ENCODE results near the gene GTF2IRD1. TPM values are rescaled to one million over a fixed set of nuclear protein-coding genes. Genes with fewer than 3 reads are reported as not detected.
"Not testable (repeated sequence)": the region's sequence is repeated elsewhere in the genome, so short reads cannot be mapped to it uniquely, and the experiment has no call there.

GTF2IRD1 gene
- total RNA-seq, 1 experiment from 2014 or later: 26.6 TPM

DNA sequence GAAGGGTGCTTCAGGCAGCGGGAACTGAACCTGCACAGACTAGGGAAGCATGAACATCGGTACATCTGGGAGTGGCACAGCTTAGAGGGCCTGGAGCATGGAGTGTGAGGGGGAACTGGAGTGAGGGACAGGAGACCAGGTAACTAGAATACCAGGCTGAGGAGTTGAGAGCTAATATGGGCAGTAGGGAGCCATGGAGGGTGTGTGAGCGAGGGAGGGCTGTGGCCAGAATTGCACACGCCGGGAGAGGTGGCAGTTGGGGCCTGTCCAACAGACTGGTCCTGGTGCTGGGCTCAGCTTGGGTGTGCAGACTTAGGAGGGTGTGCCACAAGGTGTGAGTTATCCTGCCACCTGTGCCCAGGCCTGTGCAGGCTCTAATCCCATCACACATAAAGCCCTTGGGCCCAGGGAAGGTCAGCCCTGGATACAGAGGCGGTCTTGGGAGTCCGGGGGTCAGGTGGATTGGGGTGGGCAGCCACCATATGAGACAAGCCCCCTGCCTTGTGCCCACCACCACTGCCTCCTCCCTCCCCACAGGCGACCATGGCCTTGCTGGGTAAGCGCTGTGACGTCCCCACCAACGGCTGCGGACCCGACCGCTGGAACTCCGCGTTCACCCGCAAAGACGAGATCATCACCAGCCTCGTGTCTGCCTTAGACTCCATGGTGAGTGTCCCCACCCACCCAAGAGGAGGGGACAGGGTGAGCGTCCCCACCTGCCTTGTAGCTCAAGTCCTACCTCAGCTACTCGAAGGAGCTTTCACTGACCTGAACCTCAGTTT, 54.0 kb downstream of the GTF2IRD1 start:
- no peak for DNase-seq (ENCODE audit: extremely low read depth, low read depth)

- DNase-seq (ENCODE audit: extremely low read depth, low read depth): not testable (repeated sequence)
Observed at GRCh38 chr7:74509453-74509852, 55.7 kb downstream of the GTF2IRD1 start.

GRCh38 chr7:74511345-74511744, 57.6 kb downstream of the GTF2IRD1 start:
- no peak for DNase-seq (ENCODE audit: extremely low read depth, low read depth)

DNA sequence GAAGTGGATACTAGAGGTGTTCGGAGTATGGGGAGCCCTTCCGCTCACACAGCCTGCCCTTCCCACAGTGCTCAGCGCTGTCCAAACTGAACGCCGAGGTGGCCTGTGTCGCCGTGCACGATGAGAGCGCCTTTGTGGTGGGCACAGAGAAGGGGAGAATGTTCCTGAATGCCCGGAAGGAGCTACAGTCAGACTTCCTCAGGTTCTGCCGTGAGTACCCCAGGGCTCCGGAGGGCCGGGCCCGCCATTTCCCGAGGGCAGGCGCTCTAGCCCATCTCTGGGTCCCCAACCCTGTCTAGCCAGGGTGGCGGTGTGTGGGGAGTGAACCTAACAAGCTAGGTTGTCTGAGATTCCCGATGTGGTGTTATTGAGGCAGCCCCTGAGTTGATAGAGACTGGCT, 59.1 kb downstream of the GTF2IRD1 start:
- no peak for DNase-seq (ENCODE audit: extremely low read depth, low read depth)

DNA sequence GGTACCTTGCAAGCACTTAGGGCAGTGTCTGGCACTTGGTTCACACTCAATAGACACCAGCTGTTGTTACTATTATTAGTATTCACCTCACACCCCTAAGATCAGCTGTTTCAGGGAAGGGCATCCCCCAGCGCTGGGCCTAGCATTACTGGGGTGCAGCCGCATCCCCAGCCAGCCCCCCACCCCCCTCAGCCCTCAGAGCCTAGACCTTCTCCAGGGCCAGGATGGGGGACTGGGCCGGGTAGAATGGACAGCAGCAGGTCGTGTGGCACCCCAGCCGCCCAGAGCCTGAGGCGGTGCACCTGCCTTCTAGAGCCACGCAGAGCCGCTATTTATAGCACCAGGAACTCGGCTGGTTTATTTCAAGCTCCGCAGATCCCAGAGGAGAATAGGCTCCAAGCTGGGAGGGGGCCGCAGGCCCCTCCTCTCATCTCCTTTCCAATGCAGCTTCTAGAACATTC, 60.5 kb downstream of the GTF2IRD1 start:
- no peak for DNase-seq (ENCODE audit: extremely low read depth, low read depth)

DNA sequence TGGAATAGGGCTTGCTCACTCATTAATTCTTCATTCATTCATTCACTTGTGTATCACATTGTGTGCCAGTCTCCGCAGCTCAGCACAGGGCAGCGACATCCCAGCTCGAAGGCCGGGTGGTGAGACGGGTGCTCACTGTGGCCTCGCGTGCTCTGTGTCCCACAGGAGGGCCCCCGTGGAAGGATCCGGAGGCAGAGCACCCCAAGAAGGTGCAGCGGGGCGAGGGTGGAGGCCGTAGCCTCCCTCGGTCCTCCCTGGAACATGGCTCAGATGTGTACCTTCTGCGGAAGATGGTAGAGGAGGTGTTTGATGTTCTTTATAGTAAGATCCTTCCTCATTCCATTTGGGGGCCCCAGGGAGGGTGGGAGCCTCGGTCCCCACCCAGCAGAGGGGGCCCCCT, 61.6 kb downstream of the GTF2IRD1 start:
- DNase-seq (ENCODE audit: extremely low read depth, low read depth): no peak

DNA sequence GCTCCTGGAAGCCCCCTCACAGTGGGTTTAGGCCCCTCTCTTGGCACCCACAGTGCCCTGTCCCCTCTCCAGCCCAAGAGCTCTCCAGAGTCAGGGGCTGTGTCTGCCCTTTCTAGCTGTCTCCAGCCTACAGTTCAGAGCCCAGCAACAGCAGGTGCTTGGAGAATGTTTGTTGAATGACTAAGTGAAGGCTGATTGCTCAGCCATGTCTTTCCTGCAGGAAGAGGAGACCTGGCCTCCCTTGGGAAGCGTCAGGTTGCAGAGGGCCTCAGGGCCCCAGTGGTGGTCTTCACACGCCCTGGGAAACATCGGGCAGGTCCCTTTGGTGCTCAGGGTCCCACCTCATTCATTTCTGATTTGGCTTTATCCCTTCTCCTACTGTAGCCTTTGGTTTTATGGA, 62.5 kb downstream of the GTF2IRD1 start:
- DNase-seq (ENCODE audit: extremely low read depth, low read depth): no peak

GRCh38 chr7:74518041-74518440, 64.3 kb downstream of the GTF2IRD1 start:
- no peak for DNase-seq (ENCODE audit: extremely low read depth, low read depth)

DNA sequence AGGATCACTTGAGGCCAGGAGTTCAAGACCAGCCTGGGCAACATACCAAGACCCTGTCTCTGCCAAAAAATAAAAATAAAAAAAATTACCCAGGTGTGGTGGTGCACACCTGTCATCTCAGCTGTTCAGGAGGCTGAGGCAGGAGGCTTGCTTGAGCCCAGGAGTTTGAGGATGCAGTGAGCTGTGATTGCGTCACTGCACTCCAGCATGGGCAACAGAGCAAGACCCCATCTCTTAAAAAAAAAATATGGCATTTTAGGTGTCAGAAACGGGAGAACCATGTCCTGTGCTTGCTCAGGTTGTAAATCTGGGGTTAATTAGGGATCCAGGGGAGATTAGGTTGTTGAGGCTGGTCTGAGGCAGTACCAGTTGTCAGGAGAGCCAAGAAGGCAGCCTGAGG, 64.9 kb downstream of the GTF2IRD1 start:
- no peak for DNase-seq (ENCODE audit: extremely low read depth, low read depth)

DNA sequence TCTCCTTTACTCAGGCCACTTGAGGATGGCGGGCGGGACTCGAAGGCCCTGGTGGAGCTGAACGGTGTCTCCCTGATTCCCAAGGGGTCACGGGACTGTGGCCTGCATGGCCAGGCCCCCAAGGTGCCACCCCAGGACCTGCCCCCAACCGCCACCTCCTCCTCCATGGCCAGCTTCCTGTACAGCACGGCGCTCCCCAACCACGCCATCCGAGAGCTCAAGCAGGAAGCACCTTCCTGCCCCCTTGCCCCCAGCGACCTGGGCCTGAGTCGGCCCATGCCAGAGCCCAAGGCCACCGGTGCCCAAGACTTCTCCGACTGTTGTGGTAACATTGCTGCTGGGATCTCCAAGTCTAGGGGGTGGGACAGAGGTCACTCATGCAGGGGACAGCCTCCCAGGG, 65.7 kb downstream of the GTF2IRD1 start:
- no peak for DNase-seq (ENCODE audit: extremely low read depth, low read depth)

GRCh38 chr7:74521855-74522254, 68.1 kb downstream of the GTF2IRD1 start:
- DNase-seq (ENCODE audit: extremely low read depth, low read depth): no peak

- DNase-seq (ENCODE audit: extremely low read depth, low read depth): no peak
Observed at GRCh38 chr7:74522281-74522905, 68.7 kb downstream of the GTF2IRD1 start.

DNA sequence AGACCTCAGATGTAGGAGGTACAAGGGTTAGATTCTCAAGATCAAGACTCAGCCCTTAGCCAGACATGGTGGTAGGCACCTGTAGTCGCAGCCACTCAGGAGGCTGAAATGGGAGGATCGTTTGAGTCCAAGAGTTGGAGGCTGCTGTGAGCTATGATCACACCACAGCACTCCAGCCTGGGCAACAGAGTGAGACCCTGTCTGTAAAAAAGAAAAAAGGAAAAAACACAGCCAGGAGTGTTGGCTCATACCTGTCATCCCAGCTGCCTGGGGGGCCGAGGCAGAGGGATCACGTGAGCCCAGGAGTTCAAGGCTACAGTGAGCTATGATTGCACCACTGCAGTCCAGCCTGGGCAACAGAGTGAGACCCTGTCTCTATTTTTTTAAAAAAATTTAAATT, 69.3 kb downstream of the GTF2IRD1 start:
- no peak for DNase-seq (ENCODE audit: extremely low read depth, low read depth)

GRCh38 chr7:74525140-74525539, 71.4 kb downstream of the GTF2IRD1 start:
- no peak for DNase-seq (ENCODE audit: extremely low read depth, low read depth)

DNA sequence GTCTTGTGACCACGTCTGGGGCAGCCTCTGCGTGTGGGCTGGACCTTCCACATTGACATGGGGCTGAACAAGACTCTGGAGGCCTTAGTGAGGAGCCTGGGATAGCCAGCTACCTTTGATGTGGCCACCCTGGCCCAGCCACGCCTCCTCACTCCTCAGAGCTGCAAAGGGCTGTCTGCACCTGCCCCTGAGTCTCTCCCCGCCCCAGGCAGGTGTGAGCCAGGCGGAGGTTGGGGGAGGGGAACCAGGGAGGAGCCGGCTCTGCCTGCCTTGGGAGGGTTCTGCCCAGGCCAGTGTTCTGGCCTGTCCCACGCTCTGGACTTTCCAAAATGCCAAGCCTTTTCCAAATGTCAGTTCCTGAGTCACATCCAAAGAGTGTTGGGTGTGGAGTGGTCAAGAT, 72.2 kb downstream of the GTF2IRD1 start:
- DNase-seq (ENCODE audit: extremely low read depth, low read depth): no peak

DNA sequence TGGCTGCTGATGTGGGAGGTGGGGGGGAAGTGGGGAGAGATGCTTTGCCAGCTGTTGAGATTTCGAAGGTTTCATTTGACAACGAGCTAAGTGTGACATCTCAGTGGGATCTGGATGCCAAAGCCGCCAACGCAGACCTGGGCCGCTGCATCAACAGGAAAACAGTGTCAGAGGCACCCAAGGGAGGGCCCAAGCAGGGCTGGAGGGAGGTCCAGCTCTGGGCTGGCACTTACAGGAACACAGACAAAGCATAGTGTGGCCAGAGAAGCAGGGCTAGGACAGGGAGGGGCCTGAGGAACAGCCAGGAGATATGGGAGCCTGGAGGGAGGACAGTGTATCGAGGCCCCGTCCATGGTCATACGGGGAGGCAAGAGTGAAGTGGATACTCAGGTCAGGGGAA, 73.1 kb downstream of the GTF2IRD1 start:
- DNase-seq (ENCODE audit: extremely low read depth, low read depth): no peak

DNA sequence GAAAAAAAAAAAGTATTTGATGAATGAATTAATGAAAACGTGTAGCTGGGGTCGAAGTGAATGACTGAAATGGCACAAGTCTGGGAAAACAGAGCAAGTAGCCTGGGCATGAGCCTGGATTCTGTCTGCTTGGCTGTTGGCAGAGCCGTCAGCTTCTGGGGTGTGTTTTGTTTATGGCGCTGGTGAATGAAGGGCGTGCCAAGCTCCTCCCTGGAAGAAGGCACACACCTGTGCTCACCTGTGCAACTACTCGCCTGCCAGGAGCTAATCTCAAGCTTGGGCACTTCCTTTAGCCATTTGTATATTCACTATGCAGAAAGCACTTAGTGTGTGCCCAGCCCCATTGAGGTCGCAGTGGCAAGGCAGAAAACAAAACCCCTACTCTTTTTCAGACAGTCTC, 74.1 kb downstream of the GTF2IRD1 start:
- DNase-seq (ENCODE audit: extremely low read depth, low read depth): no peak

- not testable (repeated sequence) for DNase-seq (ENCODE audit: extremely low read depth, low read depth)
Observed at GRCh38 chr7:74528773-74529172, 75.1 kb downstream of the GTF2IRD1 start.

DNA sequence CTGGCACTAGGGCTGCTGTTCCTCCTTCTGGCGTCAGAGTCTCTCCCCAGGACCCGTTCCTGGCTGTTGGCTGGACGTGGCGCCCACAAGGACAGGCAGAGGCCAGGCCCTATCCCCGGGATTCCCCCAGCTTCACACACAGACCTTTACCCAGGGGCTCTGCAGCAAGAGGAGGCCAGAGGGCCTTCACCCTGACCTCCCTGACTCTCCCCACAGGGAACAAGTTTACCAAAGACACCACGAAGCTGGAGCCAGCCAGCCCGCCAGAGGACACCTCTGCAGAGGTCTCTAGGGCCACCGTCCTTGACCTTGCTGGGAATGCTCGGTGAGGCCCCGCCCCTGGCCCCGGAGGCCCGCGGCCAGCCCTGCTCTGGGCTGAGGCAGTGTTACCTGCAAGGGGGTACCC, 82.2 kb downstream of the GTF2IRD1 start:
- DNase-seq (ENCODE audit: extremely low read depth, low read depth): no peak

- not testable (repeated sequence) for DNase-seq (ENCODE audit: extremely low read depth, low read depth)
Observed at GRCh38 chr7:74541937-74542336, 88.2 kb downstream of the GTF2IRD1 start.

- no peak for DNase-seq (ENCODE audit: extremely low read depth, low read depth)
Observed at GRCh38 chr7:74542558-74543117, 88.9 kb downstream of the GTF2IRD1 start.

Data from NCI-H460 (cell line).